ENCODE measurements around the gene THADA.

- no peak for TF ChIP-seq POLR2AphosphoS5 (IDR thresholded peaks at IDR 0.05; ENCODE audit: low read depth, low read length)
- TF ChIP-seq TAF1 (IDR thresholded peaks at IDR 0.05; ENCODE audit: borderline replicate concordance, insufficient read depth, low read length) = no peak
- no peak for TF ChIP-seq REST (IDR thresholded peaks at IDR 0.05; ENCODE audit: insufficient read depth in 1 of 2, low read depth in 2 of 2, low read length in 2 of 2)
These were observed 370.6 kb downstream of the THADA start for GRCh38 chr2:43225093-43225787.
